Effector memory CD8-positive, alpha-beta T cell (primary cell): ENCODE measurements around the gene NF1.
"Not testable (repeated sequence)": the region's sequence is repeated elsewhere in the genome, so short reads cannot be mapped to it uniquely, and the experiment has no call there.

Experiments
- ATAC-seq: fragments of 150-1000 bp; cut with Tn5 transposase; replicated peaks from 2 replicates; pipeline ENCODE4 v1.10.0; 2021; ENCODE audit warnings: mild to moderate bottlenecking, moderate library complexity
- DNase-seq, 3 experiments: peaks; one replicate each; pipeline ENCODE4 v3.0.0; 2021
- H3K27ac Mint-ChIP-seq, 2 donors: one replicate each; pipeline ENCODE4 v1.8.0; 2022; ENCODE audit warnings: mild to moderate bottlenecking in 2 of 2, mixed read lengths in 2 of 2, moderate library complexity in 2 of 2
- H3K27me3 Mint-ChIP-seq, 2 donors: one replicate each; pipeline ENCODE4 v1.8.0; 2022; ENCODE audit warnings: mixed read lengths in 2 of 2
- H3K36me3 Mint-ChIP-seq: one replicate; pipeline ENCODE4 v1.8.0; 2022; ENCODE audit warnings: mild to moderate bottlenecking, moderate library complexity, mixed read lengths; ENCODE audit not compliant: insufficient read depth
- H3K4me1 Mint-ChIP-seq, 2 donors: one replicate each; pipeline ENCODE4 v1.8.0; 2022; ENCODE audit warnings: low read depth in 2 of 2, mixed read lengths in 2 of 2
- H3K4me3 Mint-ChIP-seq, 2 donors: one replicate each; pipeline ENCODE4 v1.8.0; 2022; ENCODE audit warnings: mild to moderate bottlenecking in 2 of 2, mixed read lengths in 2 of 2, moderate library complexity in 2 of 2
- H3K9me3 Mint-ChIP-seq, 2 donors: one replicate each; pipeline ENCODE4 v1.8.0; 2022; ENCODE audit warnings: mixed read lengths in 2 of 2

The NF1 gene

GRCh38 chr17:31382668-31383275, 288.0 kb downstream of the NF1 start:
- H3K9me3 Mint-ChIP-seq, H3K4me1 Mint-ChIP-seq, DNase-seq, H3K27ac Mint-ChIP-seq, H3K4me3 Mint-ChIP-seq, H3K27me3 Mint-ChIP-seq, H3K36me3 Mint-ChIP-seq, ATAC-seq: not testable (repeated sequence)

GRCh38 chr17:31383488-31383887, 288.7 kb downstream of the NF1 start:
- not testable (repeated sequence) for H3K27ac Mint-ChIP-seq, H3K36me3 Mint-ChIP-seq, H3K4me1 Mint-ChIP-seq, ATAC-seq, H3K4me3 Mint-ChIP-seq, H3K27me3 Mint-ChIP-seq, DNase-seq, H3K9me3 Mint-ChIP-seq

DNA sequence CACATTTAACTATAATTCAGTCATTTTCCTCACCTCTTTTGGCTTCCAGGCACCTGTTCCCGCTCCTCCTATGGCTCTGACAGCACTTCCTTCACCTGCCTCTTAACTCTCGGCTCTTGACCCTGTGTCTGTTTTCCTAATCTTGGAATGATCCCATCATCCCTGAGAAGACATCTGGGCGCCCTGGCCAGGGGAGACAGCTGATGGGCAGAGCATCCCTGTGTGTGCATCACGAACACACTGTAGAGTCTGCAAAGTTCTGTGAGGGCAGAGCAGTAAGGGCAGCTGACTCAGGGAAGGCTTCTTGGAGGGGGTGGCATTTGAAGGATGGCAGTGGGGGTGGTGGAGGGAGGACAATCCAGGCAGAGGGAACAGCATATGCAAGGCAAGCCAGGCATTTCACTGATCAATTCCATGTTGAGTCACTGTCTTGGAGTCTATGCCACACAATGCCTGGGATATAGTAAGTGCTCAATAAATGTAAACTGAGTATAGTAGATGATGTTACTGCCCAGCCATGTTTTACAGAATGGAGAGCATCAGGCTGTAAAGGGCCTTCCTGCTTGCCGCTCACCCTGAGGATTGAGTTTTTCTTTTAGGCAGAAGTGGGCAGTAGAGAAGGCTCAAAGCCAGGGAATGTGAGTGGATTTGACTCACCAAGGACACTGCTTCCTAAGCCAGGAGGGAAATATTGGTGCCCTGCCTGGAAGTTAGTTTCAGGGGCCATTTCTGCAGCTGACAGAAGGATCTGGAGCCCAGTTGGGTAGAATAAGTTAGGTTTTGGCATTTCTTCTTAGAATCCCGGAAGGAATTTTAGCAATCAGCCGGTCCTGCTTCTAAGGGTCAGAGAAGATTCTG, 290.9 kb downstream of the NF1 start:
- no peaks in the 10 kb centered on the region for H3K9me3 Mint-ChIP-seq
- H3K4me3 Mint-ChIP-seq = no peak overlapping the region
- no peaks in the 10 kb centered on the region for H3K36me3 Mint-ChIP-seq
- peaks cover 13 to 18% of the 10 kb centered on the region in 2 donors for H3K27me3 Mint-ChIP-seq
- H3K27ac Mint-ChIP-seq = no peak overlapping the region
- ATAC-seq = no peak
- peaks cover 4 to 11% of the 10 kb centered on the region in 2 donors for H3K4me1 Mint-ChIP-seq
- no peak for DNase-seq

- DNase-seq (no peak), ATAC-seq (no peak)
- Mint-ChIP-seq H3K9me3 (no peaks in the 10 kb centered on the region), H3K27ac (no peak overlapping the region), H3K36me3 (no peaks in the 10 kb centered on the region), H3K27me3 (peaks cover 13 to 22% of the 10 kb centered on the region in 2 donors), H3K4me3 (no peak overlapping the region), H3K4me1 (peaks cover 4 to 14% of the 10 kb centered on the region in 2 donors)
Observed at GRCh38 chr17:31386542-31387075, 291.8 kb downstream of the NF1 start.

GRCh38 chr17:31387438-31387837, 292.7 kb downstream of the NF1 start:
- H3K27ac Mint-ChIP-seq = no peak overlapping the region
- H3K4me1 Mint-ChIP-seq = peaks cover 4 to 15% of the 10 kb centered on the region in 2 donors
- H3K36me3 Mint-ChIP-seq = no peaks in the 10 kb centered on the region
- no peaks in the 10 kb centered on the region for H3K9me3 Mint-ChIP-seq
- H3K4me3 Mint-ChIP-seq = no peak overlapping the region
- DNase-seq (no peak), ATAC-seq (no peak)
- peaks cover 17 to 27% of the 10 kb centered on the region in 2 donors for H3K27me3 Mint-ChIP-seq

- H3K27ac Mint-ChIP-seq = no peak overlapping the region
- H3K27me3 Mint-ChIP-seq = peaks cover 26 to 36% of the 10 kb centered on the region in 2 donors
- ATAC-seq = no peak
- peaks cover 4 to 20% of the 10 kb centered on the region in 2 donors for H3K4me1 Mint-ChIP-seq
- H3K4me3 Mint-ChIP-seq = no peak overlapping the region
- DNase-seq = no peak
- no peaks in the 10 kb centered on the region for H3K9me3 Mint-ChIP-seq
- no peaks in the 10 kb centered on the region for H3K36me3 Mint-ChIP-seq
Observed at GRCh38 chr17:31388351-31388750, 293.6 kb downstream of the NF1 start.

DNA sequence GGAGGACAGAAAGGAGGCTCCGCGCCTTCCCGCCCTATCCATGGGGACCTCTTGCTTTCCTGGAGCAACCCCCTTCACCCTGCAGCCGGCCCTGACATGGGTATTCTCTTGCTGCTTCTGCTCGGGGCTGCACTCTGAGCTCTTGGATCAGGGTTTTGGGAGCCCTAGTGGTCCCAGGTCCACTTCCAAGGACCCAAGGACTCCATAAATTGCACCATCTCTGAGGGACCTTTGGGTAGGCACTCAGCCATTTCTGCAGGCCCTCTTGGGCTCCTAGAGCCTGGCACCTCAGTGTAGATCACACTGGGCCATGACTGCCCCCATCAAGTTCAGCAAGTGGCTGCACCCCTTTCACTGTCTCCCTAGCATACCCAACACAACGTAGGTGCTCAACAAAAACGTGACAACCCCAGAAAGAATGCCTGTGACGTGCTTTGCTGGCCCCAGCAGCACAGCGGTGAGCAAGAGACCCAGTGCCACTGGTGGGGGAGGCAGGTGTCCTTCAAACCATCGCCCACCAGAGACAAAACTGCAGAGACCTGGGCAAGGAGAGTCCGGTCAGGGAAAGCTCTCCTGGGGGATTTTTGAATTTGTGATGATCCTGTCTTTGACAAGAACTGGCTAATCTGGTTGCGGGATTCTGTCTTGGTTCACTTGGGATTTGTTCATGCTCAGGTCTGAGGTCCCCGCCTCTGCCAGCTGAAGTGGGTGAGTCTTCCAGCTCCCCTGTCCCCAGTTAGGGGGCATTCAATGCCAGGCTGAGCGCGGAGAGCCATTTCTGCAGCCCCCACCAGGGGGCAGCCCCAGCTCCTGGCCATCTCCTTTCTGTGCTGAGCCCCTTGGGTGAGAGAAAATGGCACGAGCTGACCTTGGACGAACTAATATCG, 294.2 kb downstream of the NF1 start:
- Mint-ChIP-seq H3K27ac (no peak overlapping the region), H3K9me3 (no peaks in the 10 kb centered on the region), H3K4me1 (peaks cover 4 to 20% of the 10 kb centered on the region in 2 donors), H3K27me3 (peaks cover 31 to 43% of the 10 kb centered on the region in 2 donors), H3K4me3 (no peak overlapping the region), H3K36me3 (no peaks in the 10 kb centered on the region)
- peak; percentile 31 to 37 (median 34) for DNase-seq
- ATAC-seq = peak; percentile 52

- ATAC-seq (no peak), DNase-seq (no peak)
- Mint-ChIP-seq H3K27me3 (peaks cover 37 to 51% of the 10 kb centered on the region in 2 donors), H3K36me3 (no peaks in the 10 kb centered on the region), H3K4me3 (peak overlapping the region; percentile 76 to 83), H3K4me1 (peaks cover 4 to 23% of the 10 kb centered on the region in 2 donors), H3K9me3 (no peaks in the 10 kb centered on the region), H3K27ac (no peak overlapping the region)
Observed at GRCh38 chr17:31389657-31390381, 295.0 kb downstream of the NF1 start.

GRCh38 chr17:31390426-31390747, 295.6 kb downstream of the NF1 start:
- peaks cover 4 to 23% of the 10 kb centered on the region in 2 donors for H3K4me1 Mint-ChIP-seq
- H3K27me3 Mint-ChIP-seq = peaks cover 40 to 57% of the 10 kb centered on the region in 2 donors
- H3K4me3 Mint-ChIP-seq = peak overlapping the region; percentile 76 to 83
- no peak overlapping the region for H3K27ac Mint-ChIP-seq
- H3K36me3 Mint-ChIP-seq = no peaks in the 10 kb centered on the region
- DNase-seq (no peak), ATAC-seq (no peak)
- H3K9me3 Mint-ChIP-seq = no peaks in the 10 kb centered on the region

- ATAC-seq = peak; percentile 8
- DNase-seq = no peak
- Mint-ChIP-seq H3K4me1 (peaks cover 4 to 23% of the 10 kb centered on the region in 2 donors), H3K27ac (no peak overlapping the region), H3K4me3 (peak overlapping the region; percentile 76 to 83), H3K9me3 (no peaks in the 10 kb centered on the region), H3K27me3 (peaks cover 44 to 62% of the 10 kb centered on the region in 2 donors), H3K36me3 (no peaks in the 10 kb centered on the region)
Observed at GRCh38 chr17:31390748-31391495, 296.1 kb downstream of the NF1 start.

DNA sequence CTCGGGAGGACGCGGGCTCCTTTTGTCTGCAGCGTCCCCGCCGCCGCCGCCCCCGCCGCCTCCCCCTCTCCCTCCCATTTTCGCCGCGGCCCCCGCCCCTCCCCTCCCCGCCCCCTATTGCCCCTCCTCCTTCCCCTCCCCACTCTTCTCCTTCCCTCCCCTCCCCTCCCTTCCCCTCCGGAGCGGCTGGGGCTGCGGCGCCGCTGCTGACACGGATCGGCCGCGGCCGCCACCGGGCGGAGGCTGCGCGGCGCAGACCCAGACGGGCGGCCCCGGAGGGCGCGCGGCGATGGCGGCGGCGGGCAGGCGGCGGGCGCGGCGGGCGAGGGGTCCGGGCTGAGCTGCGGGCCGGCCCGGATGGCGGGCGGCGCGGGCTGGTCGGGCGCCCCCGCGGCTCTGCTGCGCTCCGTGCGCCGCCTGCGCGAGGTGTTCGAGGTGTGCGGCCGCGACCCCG, 296.7 kb downstream of the NF1 start, which contains the start of gene RAB11FIP4:
RAB11FIP4 (plus strand) TSS at position 180 of the 454 bp plus-strand sequence; CDS start at position 358, 178 bp downstream.
- Mint-ChIP-seq H3K9me3 (no peaks in the 10 kb centered on the region), H3K27ac (no peak within 1 kb of the TSS), H3K4me1 (peaks cover 4 to 23% of the 10 kb centered on the region in 2 donors), H3K36me3 (no peaks in the 10 kb centered on the region), H3K4me3 (peak within 1 kb of the TSS; percentile 76 to 83), H3K27me3 (peaks cover 44 to 68% of the 10 kb centered on the region in 2 donors)
- ATAC-seq (peak; percentile 62), DNase-seq (no peak)
